Stimulated activated CD4-positive, alpha-beta T cell treated with anti-CD3 and anti-CD28 coated beads, TNF-alpha, amount 100 ng/mL, for 4 hours (primary cell): Measurements from ENCODE around the gene RABL2B.
"Not testable (repeated sequence)": the region's sequence is repeated elsewhere in the genome, so short reads cannot be mapped to it uniquely, and the experiment has no call there.

ENCODE experiments used
- DNase-seq, 3 experiments: peaks; one replicate each; pipeline ENCODE4 v3.0.0-alpha.2; 2020; ENCODE audit warnings: low read depth in 3 of 3

The RABL2B gene

DNA sequence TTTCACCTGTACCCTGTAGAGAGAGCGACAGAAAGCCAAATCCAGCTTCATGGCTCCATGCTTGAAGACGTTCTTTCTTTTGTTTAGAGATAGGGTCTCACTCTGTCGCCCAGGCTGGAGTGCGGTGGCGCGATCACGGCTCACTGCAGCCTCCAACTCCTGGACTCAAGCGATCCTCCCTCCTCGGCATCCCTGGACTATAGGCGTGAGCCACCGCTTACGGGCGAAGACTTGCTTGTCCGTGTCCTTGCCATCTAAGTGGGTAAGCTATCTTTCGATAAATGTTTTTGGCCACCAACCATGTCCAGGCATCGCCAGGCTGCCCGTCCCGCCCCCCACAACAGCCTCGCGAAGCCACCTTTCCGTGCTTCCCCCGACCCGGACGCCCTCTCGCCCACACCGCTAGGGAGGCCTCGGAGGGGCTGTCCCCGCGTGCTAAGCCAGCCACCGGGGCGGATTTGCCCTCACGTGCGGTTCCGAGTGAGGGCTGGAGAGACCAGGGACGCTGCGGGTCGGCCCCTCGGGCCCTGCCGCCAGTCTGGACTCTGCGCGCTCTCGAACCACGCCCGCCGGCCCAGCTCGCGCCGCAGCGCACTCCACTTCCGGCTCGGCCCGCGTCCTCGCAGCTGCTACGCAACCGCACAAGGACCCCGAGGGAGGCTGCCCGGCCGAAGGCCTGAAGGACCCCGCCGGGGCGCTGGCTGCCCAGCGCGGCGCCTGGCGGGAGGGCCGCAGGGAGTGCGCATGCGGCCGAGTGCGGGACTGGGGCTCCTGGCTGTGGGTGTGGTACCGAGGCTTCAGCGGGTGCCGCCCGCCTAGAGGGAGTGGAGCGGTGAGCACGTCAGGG, at the start of gene RABL2B:
TSS of gene RABL2B (minus strand) at position 604 of the 847 bp plus-strand sequence. CDS start 1,342 bp downstream, outside the sequence.
- peak; percentile 74 to 85 (median 81) for DNase-seq

DNA sequence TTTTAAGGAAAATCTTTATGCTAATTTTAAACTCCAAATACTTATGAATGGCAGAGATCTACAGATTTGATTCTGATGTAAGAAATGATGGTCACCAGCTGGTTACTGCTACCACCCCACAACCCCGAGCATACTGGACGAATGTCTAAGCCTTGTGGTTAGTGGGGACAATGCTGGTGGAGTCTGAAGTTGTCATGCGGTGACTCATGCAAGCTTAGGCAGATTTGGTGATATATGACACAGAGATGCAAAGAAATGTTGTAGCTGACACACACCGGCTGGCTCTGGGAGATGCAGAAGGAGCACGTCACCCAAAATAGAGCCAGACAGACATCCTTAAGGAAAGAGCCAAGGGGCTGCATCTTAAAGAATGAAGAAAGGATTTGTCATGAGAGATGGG, 3.5 kb upstream of the RABL2B start:
- not testable (repeated sequence) for DNase-seq

DNA sequence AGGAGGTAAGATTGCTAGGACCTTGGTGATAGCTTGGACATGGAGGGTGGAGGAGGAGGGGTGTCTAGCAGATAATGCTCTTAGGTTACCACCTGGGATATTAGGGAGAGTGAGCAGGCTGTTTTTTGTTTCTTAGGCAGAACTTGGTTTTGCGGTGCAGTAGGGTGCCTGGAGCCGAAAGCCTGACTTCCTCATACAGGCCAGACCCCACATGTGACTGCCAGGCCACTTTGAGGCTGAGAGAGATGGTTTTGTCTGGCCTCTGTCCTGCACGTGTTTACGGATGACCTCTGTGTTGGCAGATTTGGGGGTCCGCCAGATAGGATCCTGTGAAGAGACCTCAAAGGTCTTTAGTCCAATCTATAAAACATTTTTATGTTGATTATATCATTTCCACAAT, 1.9 kb upstream of the RABL2B start:
- not testable (repeated sequence) for DNase-seq

DNA sequence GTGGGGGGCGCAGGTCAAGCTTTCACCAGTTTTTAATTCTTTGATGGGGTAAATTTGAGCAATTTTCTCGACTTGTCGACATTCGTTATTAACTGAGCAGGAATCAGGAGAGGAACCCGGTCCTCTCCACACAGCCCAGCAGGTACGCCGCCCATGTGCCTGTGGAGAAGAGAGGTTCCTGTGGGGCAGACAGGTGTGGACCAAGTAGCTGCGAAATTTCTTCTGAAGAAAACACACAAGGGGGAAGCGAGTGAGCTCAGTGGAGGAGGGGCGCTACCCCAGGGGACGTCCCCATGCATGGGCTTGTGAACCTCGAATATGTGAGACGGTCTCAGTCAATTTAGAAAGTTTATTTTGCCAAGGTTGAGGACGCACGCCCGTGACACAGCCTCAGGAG, 442 bp upstream of the RABL2B start:
- DNase-seq = not testable (repeated sequence)

DNA sequence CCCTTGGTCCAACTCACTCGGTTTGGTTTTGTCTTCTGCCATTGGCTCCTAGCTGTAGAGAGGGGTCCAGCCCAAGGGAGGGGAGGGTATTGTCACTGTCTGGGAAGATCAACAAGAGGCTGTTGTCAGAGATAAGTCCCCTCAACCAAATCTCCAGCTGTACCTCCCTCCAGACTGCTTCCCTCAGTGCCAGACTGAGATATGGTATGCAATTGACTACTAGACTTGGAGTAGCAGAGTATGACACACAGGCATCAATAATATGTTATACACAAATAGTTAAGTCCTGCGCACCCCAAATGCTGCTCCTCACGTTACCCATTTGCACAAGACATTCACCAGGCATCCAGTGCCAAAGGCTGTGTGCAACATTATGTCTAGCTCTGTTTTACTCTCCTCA, 1.2 kb downstream of the RABL2B start:
- not testable (repeated sequence) for DNase-seq

DNA sequence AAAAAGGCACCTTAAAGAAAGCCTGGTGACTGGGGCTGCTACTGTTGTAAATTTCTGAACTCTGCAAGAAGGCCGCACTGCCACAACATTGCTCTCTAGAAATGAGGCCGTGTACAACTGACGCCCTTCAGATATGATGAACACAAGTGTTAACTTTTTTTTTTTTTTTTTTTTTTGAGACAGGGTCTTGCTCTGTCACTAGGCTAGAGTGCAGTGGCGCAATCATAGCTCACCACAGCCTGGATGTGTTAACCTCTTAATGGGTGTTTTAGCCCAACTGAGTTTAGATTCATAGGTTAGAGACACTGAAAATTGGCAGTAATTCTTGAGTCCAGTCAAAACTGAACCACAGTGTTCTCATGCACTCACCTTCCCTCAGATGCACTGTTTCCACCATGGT, 3.2 kb downstream of the RABL2B start:
- not testable (repeated sequence) for DNase-seq

DNA sequence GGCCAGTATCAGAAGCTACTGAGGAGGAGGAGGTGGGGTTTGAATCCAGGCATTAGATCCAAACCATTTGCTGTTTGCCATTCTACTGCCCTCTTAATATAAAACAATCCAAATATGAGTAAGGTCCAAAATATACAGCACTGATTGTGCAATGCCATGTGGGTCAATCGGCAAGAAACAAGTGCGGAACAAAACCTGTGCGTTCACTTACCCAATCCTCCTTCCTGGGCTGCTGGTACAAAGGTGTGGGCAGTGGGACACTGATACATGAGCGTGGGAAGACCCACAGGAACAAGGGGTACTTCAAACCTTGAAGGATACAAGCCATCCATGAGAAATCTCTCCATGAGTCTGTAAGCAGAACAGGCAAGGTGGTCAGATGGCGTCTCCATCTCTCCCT, 5.8 kb downstream of the RABL2B start:
- not testable (repeated sequence) for DNase-seq

DNA sequence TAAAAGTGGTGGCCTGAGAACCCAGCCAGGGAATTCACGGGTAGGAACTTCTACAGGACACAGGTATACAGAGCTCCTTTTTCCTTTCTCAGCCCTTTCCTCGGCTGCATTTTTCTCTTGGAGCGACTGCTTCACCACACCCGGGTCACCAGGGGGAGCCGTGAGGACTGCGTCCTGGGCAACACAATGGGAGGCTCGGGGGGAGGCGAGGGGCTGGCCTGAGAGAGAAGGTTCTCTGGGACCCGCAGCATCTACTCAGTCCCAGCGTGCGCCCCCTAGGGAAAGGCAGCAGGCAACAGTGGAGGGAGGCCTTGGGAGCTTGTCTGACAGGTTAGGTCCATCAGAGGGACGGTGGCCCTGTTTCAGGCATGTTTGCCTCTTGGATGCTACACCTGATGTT, 8.3 kb downstream of the RABL2B start:
- not testable (repeated sequence) for DNase-seq

DNA sequence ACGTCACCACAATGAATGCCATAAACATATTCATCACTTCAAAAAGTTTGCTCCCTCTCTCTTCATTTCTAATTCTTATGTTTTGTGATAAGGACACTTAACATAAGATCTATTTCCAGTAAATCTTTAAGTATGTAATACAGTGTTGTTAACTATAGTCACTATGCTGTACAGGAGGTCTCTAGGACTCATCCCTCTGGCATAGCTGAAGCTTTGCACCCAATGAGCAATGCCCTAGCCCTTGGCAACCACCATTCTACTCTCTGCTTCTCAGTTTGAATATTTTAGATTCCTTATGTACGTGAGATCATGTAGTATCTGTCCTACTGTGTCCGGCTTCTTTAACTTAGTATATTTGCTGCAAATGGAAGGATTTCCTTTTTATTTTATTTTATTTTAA, 19.1 kb downstream of the RABL2B start:
- not testable (repeated sequence) for DNase-seq

DNA sequence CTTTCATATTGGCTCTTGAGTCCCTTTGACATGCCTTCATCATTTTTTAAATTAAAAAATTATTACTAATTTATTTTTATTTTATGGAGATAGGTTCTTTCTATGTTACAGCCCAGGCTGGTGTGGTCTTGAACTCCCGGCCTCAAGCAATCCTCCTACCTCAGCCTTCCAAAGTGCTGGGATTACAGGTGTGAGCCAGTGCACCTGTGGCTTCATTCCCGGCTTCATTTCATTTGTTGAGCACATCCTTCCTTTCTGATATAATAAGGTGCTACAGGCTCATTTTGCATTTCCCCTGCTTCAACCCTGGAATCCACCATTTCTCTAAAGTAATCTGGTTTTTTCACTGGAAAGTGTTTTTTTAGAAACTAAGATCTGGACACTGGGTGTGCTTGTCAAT, 21.6 kb downstream of the RABL2B start:
- not testable (repeated sequence) for DNase-seq

DNA sequence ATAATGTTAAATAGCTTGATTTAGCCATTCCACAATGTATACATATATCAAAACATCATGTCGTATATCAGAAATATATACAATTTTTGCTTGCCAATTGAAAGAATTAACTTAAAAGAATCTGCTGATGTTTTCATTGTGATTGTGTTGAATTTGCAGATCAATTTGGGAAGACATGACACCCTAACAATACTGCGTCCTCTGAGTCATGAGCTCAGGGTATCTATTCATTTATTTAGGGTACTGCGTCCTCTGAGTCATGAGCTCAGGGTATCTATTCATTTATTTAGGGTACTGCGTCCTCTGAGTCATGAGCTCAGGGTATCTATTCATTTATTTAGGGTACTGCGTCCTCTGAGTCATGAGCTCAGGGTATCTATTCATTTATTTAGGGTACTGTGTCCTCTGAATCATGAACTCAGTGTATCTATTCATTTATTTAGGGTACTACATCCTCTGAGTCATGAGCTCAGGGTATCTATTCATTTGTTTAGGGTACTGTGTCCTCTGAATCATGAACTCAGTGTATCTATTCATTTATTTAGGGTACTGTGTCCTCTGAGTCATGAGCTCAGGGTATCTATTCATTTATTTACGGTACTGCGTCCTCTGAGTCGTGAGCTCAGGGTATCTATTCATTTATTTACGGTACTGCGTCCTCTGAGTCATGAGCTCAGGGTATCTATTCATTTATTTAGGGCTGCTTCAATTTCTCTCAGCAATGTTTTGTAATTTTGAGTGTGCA, 23.7 kb downstream of the RABL2B start:
- DNase-seq = not testable (repeated sequence)

DNA sequence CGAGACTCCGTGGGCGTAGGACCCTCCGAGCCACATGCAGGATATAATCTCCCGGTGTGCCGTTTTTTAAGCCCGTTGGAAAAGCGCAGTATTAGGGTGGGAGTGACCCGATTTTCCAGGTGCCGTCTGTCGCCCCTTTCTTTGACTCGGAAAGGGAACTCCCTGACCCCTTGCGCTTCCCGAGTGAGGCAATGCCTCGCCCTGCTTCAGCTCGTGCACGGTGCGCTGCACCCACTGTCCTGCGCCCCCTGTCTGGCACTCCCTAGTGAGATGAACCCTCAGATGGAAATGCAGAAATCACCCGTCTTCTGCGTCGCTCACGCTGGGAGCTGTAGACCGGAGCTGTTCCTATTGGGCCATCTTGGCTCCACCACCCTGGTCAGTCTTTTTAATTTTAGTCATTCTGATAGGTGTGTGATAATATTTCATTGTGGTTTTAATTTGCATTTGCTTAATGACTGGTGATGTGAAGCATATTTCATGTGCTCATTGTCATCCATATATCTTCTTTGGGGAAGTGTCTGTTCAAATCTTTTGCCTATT, 26.4 kb downstream of the RABL2B start:
- peak; percentile 28 to 49 (median 42) for DNase-seq

DNA sequence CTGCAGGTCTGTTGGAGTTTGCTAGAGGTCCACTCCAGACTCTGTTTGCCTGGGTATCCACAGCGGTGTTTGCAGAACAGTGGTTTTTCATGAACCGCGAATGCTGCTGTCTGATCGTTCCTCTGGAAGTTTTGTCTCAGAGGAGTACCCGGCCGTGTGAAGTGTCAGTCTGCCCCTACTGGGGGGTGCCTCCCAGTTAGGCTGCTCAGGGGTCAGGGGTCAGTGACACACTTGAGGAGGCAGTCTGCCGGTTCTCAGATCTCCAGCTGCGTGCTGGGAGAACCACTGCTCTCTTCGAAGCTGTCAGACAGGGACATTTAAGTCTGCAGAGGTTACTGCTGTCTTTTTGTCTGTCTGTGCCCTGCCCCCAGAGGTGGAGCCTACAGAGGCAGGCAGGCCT, 27.0 kb downstream of the RABL2B start:
- not testable (repeated sequence) for DNase-seq

DNA sequence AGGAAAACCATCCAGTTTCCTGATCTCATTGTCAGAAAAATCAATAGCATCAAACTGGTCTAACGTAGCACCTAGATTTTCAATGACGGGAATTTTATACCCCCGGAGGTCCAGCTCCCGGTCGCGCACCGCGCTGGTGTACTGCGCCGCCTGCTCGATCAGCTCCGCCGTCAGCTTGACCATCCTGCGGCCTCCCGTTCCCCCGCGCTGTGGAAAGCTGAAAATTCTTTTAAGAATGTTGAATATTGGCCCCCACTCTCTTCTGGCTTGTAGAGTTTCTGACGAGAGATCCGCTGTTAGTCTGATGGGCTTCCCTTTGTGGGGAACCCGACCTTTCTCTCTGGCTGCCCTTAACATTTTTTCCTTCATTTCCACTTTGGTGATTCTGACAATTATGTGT, 28.2 kb downstream of the RABL2B start:
- DNase-seq = not testable (repeated sequence)

DNA sequence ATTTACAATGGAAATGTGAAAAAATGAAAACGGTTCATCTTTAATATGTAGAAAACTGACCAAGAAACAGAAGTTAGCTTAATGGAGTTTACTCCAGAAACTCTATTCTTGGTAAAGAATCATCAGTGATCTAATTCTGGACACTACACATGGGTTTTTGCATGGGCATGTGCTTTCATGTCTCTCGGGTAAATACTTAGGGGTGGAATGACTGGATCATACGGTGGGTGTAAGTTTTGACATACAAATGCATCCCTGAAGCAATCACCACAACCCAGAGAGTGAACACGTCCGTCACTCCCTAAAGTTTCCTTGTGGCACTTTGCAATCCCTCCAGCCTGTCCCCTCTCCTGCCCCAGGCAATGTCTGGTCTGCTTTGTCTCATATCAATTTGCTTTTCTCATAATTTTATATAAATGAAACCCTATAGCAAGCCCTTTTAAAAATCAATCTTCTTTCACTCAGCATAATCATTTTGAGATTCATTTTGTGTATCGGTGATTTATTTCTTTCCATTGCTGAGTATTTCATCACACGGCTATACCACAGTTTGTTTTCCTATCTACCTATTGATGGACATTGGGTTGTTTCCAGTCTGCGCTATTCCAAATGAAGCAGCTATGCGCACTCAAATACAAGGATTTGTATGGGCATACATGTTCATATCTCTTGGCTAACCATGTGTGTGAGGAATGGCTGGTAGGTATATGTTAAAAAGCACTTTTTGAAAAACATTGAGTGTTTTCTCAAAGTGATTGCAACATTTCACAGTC, 33.9 kb downstream of the RABL2B start:
- DNase-seq = not testable (repeated sequence)

DNA sequence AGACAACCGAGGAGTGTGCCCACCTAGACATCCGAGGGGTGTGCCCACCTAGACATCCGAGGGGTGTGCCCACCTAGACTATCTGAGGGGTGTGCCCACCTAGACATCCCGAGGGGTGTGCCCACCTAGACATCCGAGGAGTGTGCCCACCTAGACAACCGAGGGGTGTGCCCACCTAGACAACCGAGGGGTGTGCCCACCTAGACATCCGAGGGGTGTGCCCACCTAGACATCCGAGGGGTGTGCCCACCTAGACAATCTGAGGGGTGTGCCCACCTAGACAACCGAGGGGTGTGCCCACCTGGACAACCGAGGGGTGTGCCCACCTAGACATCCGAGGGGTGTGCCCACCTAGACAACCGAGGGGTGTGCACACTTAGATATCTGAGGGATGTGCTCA, 34.8 kb downstream of the RABL2B start:
- not testable (repeated sequence) for DNase-seq

DNA sequence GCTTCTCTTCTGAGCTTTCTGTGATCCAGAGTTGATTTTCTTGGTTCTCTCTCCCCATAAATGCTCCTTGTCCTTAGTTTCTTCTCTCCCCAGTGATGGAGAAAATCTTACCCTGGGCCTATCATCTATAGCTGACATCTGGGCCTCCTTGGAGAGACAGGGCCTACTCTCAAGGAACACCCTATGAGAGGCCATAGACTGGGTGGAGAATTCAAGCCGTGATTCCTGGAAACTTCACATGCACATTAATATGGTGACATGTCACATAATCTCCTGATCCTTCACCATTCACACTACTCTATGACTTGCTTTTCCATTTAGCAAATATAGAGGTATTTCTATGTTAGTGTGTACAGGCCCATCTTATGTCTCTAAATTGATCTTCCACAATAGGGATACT, 35.9 kb downstream of the RABL2B start:
- DNase-seq = not testable (repeated sequence)

DNA sequence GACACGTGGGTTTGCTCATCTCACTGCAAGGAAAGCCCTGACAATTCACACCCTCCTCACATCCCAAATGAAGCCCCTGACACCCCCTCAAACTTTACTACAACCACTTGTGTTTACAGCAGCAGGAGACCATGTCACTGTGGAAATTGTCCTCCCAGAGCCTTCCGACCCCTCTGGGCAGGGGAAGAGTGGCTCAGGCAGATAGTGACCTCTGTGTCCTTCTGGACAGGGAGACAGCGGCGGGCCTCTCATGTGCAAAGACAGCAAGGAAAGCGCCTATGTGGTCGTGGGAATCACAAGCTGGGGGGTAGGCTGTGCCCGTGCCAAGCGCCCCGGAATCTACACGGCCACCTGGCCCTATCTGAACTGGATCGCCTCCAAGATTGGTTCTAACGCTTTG, 39.0 kb downstream of the RABL2B start:
- not testable (repeated sequence) for DNase-seq

DNA sequence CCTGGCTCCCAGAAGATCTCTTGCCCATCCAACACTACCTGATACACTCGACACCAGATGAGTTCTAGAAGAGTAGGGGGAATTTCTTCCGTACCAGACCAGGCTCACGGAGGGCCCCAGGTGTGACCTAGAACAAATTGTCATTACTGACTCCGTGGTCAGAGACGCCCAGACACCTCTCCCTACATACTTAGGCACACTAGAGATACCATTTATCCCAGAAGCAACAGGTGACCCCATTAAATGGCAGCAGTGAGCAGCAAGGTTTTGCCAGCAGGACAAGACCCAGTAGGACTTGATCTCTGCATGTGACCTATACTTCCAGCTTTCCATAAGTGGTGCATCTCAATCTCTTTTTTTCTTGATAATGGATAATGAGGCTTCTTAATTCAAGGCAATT, 42.7 kb downstream of the RABL2B start:
- not testable (repeated sequence) for DNase-seq

DNA sequence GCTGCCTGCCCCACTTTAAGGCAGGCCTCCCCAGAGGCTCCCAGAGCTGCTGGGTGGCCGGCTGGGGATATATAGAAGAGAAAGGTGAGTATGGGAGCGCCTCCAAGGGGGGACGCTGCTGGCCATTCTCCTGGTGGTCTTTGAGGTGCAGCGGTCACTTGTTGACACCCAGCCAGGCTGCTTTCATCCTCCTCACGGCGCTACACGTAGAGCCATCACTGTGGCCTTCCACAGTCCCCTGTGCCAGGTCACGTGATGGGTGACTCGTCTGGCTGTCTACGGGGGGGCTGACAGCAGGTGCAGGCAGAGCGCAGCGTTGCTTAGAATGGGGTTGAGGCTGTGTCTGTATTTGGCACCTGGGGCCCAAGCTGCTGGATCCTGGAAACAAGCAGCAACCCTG, 43.5 kb downstream of the RABL2B start:
- DNase-seq = no peak

DNA sequence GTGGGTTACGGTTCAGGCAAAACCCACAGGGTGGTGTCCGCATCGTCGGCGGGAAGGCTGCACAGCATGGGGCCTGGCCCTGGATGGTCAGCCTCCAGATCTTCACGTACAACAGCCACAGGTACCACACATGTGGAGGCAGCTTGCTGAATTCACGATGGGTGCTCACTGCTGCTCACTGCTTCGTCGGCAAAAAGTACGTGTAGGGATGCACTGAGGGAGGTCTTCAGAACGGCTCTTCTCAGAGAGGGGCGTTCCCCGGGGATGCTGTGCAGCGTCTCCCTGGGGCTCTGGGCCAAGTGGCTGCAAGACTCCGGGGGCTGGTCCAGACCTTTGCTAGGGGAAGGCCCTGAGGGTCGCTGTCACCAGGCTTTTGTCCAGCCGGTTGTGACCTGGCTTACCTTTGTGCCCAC, 44.2 kb downstream of the RABL2B start:
- no peak for DNase-seq
